Panc1 (cell line): ENCODE data around the gene ANO9. TPM values are rescaled to one million over a fixed set of nuclear protein-coding genes. Genes with fewer than 3 reads are reported as not detected.

Source experiments
- ATAC-seq: fragments of 200-7000 bp; cut with Tn5 transposase; 2 replicates; pipeline ENCODE4 v1.9.1; 2020; ENCODE audit warnings: mild to moderate bottlenecking, moderate library complexity
- BruUV-seq: library from RNA; stranded (reverse); fragments of 400-500 nt; replicated peaks from 2 replicates; lab custom pipeline; 2021; lab: Mats Ljungman, UMichigan
- CTCF ChIA-PET: fragments of 300-600 bp; sonication (Branson Sonifier 250); formaldehyde crosslinking; loops from one replicate; lab custom pipeline; 2022; ENCODE audit warnings: antibody characterized with exemption; lab: Charles Lee
- POLR2A ChIA-PET: fragments of 300-600 bp; sonication (Branson Sonifier 250); formaldehyde crosslinking; loops from one replicate; lab custom pipeline; 2022; ENCODE audit warnings: antibody characterized with exemption; lab: Charles Lee
- DNase-seq: peaks from one replicate; pipeline ENCODE4 v3.0.0-alpha.2; 2010; ENCODE audit warnings: low read depth, low spot score
- H3K27ac ChIP-seq: 2 replicates; pipeline ENCODE4 v1.5.1; 2011; ENCODE audit warnings: mild to moderate bottlenecking, low read length, inconsistent platforms
- H3K27me3 ChIP-seq: fragments of 200-500 bp; sonication (Bioruptor generic); 2 replicates; pipeline ENCODE4 v1.6.0; 2014; ENCODE audit warnings: low read length, inconsistent platforms; ENCODE audit not compliant: control insufficient read depth, insufficient read depth
- H3K36me3 ChIP-seq: fragments of 200-500 bp; sonication (Bioruptor generic); 2 replicates; pipeline ENCODE4 v1.5.1; 2014; ENCODE audit warnings: inconsistent platforms, mild to moderate bottlenecking, low read length, moderate library complexity; ENCODE audit not compliant: control insufficient read depth, insufficient read depth
- H3K4me1 ChIP-seq: 2 replicates; pipeline ENCODE4 v1.5.1; 2011; ENCODE audit warnings: inconsistent platforms, mild to moderate bottlenecking, low read length, moderate library complexity; ENCODE audit not compliant: control insufficient read depth, insufficient read depth
- H3K4me3 ChIP-seq, 2 experiments: 2 replicates each; pipeline ENCODE4 v1.5.1; 2011 to 2012; ENCODE audit warnings: low read depth in 2 of 2, low read length in 2 of 2, mild to moderate bottlenecking in 2 of 2, inconsistent platforms in 1 of 2, moderate library complexity in 1 of 2
- H3K9me3 ChIP-seq: fragments of 200-500 bp; sonication (Bioruptor generic); 2 replicates; pipeline ENCODE4 v1.5.1; 2014; ENCODE audit warnings: low read depth, mild to moderate bottlenecking, inconsistent platforms, low read length, moderate library complexity; ENCODE audit not compliant: control insufficient read depth, insufficient read depth
- POLR2AphosphoS5 ChIP-seq: IDR thresholded peaks from 2 replicates; pipeline ENCODE4 v1.6.1; 2012; ENCODE audit warnings: mild to moderate bottlenecking, low read depth, low read length, moderate library complexity
- REST ChIP-seq, 2 experiments: IDR thresholded peaks; 2 replicates each; pipeline ENCODE4 v1.6.1; 2011 to 2012; ENCODE audit warnings: low read depth in 2 of 2, control low read depth in 1 of 2, low read length in 1 of 2, mild to moderate bottlenecking in 1 of 2, moderate library complexity in 1 of 2; ENCODE audit not compliant: insufficient read depth in 1 of 2
- SIN3A ChIP-seq: IDR thresholded peaks from 2 replicates; pipeline ENCODE4 v1.6.1; 2012; ENCODE audit warnings: low read depth, mild to moderate bottlenecking, low read length, moderate library complexity, borderline replicate concordance; ENCODE audit not compliant: insufficient read depth
- TCF7L2 ChIP-seq: IDR thresholded peaks from 2 replicates; pipeline ENCODE4 v1.6.1; 2011; ENCODE audit warnings: mild to moderate bottlenecking, low read depth, low read length, inconsistent platforms
- in situ Hi-C: cut with HindIII; loops from 2 replicates; pipeline ENCODE4 v1.10.0; 2016; ENCODE audit warnings: low sequenced_read_pairs, low pct_unique_long_range_greater_than_20kb
- intact Hi-C: fragments of 100-400 bp; cut with micrococcal nuclease; formaldehyde crosslinking; loops from one replicate; pipeline ENCODE4 v1.10.0; 2022; ENCODE audit not compliant: unreplicated experiment
- total RNA-seq: library from RNA; stranded (reverse); gene quantifications from one replicate; pipeline ENCODE4 v1.2.1, GENCODE V29; 2021; ENCODE audit not compliant: unreplicated experiment
- TF ChIP-seq, protein P1 (sequence below): fragments of 450-650 bp; IDR thresholded peaks from 2 replicates; pipeline ENCODE4 v1.5.1; 2017; ENCODE audit warnings: mild to moderate bottlenecking

Gene ANO9
- total RNA-seq, 1 experiment from 2014 or later: 61.4 TPM

DNA sequence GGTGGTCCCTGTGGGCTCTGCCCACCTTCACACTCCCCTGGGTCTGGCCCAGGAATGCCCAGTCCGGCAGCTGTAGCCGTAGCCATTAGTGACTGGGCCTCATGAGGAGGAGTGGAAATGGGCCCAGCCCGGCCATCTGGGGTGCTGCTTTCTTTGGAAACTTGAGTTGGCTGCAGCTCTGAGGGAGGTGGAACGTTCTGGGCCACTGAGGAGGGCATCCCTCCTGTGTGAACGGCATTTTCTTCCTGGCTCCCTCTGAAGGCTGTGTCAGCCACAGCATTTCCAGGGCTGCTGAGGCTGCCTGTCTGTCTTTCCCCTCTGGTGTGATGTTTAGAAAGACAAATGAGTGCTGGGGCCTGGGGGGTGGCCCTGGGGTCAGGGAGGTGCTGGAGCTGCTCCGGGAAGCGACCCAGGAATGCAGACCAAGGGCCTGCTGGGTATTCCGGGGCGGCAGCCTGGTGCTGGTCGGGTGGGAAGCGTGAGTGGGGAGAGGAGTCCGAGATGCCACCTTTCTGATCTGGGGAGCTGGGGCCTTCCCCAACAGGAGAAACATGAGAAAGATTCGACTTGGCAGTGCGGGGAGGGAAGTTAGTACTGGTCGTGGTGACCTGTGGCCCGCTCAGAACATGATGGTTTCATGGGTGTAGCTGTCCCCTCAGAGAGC, 35.4 kb upstream of the ANO9 start:
- TF ChIP-seq POLR2AphosphoS5 (no peak), SIN3A (no peak), TCF7L2 (no peak), REST (IDR thresholded peaks at IDR 0.05; ENCODE audit: insufficient read depth in 1 of 2, low read depth in 2 of 2, low read length in 1 of 2) (no peak)
- TF ChIP-seq, protein P1, sequence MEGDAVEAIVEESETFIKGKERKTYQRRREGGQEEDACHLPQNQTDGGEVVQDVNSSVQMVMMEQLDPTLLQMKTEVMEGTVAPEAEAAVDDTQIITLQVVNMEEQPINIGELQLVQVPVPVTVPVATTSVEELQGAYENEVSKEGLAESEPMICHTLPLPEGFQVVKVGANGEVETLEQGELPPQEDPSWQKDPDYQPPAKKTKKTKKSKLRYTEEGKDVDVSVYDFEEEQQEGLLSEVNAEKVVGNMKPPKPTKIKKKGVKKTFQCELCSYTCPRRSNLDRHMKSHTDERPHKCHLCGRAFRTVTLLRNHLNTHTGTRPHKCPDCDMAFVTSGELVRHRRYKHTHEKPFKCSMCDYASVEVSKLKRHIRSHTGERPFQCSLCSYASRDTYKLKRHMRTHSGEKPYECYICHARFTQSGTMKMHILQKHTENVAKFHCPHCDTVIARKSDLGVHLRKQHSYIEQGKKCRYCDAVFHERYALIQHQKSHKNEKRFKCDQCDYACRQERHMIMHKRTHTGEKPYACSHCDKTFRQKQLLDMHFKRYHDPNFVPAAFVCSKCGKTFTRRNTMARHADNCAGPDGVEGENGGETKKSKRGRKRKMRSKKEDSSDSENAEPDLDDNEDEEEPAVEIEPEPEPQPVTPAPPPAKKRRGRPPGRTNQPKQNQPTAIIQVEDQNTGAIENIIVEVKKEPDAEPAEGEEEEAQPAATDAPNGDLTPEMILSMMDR: no peak
- CTCF ChIA-PET: no interaction called here
- in situ Hi-C loops: no loop called here
- BruUV-seq: no TSS peak
- no peaks in the 10 kb centered on the region for H3K4me1 ChIP-seq
- H3K36me3 ChIP-seq: no peaks in the 10 kb centered on the region
- H3K27ac ChIP-seq: no peak overlapping the region
- H3K9me3 ChIP-seq: no peaks in the 10 kb centered on the region
- H3K4me3 ChIP-seq: no peak overlapping the region
- POLR2A ChIA-PET: no interaction called here
- H3K27me3 ChIP-seq: no peaks in the 10 kb centered on the region
- DNase-seq: no peak
- no peak for ATAC-seq
- intact Hi-C loops: no loop called here

- no peaks in the 10 kb centered on the region for H3K36me3 ChIP-seq
- H3K4me3 ChIP-seq: no peak overlapping the region
- ATAC-seq: no peak
- in situ Hi-C loops: no loop called here
- no peak for DNase-seq
- no peak overlapping the region for H3K27ac ChIP-seq
- no peaks in the 10 kb centered on the region for H3K4me1 ChIP-seq
- ChIA-PET POLR2A (no interaction called here), CTCF (no interaction called here)
- H3K27me3 ChIP-seq: no peaks in the 10 kb centered on the region
- BruUV-seq: no TSS peak
- TF ChIP-seq SIN3A (no peak), REST (IDR thresholded peaks at IDR 0.05; ENCODE audit: insufficient read depth in 1 of 2, low read depth in 2 of 2, low read length in 1 of 2) (no peak), POLR2AphosphoS5 (no peak), TCF7L2 (no peak)
- TF ChIP-seq, protein P1: no peak
- intact Hi-C loops: no loop called here
- no peaks in the 10 kb centered on the region for H3K9me3 ChIP-seq
These were observed 34.6 kb upstream of the ANO9 start for GRCh38 chr11:476416-476815.
